Testis (tissue), 2 donors: ENCODE results near the gene RBFOX1.

Source experiments
- CTCF ChIP-seq, 3 experiments: fragments of 450-650 bp in 2 of 3; fragments of 200-600 bp in 1 of 3; sonication (generic) in 1 of 3; IDR thresholded peaks; one replicate each; pipeline ENCODE4 v1.5.1; 2016 to 2019; ENCODE audit warnings: antibody characterized with exemption in 3 of 3, mild to moderate bottlenecking in 2 of 3, moderate library complexity in 1 of 3
- POLR2A ChIP-seq: fragments of 450-650 bp; IDR thresholded peaks from one replicate; pipeline ENCODE4 v1.6.1; 2017; ENCODE audit warnings: antibody characterized with exemption, mild to moderate bottlenecking, moderate library complexity

- TF ChIP-seq CTCF (IDR thresholded peaks at IDR 0.05) = no peak
- TF ChIP-seq POLR2A = no peak
Measured at GRCh38 chr16:7629571-7629970, 296.9 kb downstream of the RBFOX1 start.
